22Rv1 (cell line): ENCODE results near the gene CMPK2.

Source experiments
- ZFX ChIP-seq: fragments of 450-650 bp; IDR thresholded peaks from 2 replicates; pipeline ENCODE4 v1.6.1; 2017; ENCODE audit warnings: antibody characterized with exemption, borderline replicate concordance
- TF ChIP-seq, protein P1 (sequence below): fragments of 450-650 bp; IDR thresholded peaks from 2 replicates; pipeline ENCODE4 v1.5.1; 2017; ENCODE audit warnings: mild to moderate bottlenecking

GRCh38 chr2:6864923-6865345 lies 773 bp downstream of the CMPK2 start:
- TF ChIP-seq, protein P1, sequence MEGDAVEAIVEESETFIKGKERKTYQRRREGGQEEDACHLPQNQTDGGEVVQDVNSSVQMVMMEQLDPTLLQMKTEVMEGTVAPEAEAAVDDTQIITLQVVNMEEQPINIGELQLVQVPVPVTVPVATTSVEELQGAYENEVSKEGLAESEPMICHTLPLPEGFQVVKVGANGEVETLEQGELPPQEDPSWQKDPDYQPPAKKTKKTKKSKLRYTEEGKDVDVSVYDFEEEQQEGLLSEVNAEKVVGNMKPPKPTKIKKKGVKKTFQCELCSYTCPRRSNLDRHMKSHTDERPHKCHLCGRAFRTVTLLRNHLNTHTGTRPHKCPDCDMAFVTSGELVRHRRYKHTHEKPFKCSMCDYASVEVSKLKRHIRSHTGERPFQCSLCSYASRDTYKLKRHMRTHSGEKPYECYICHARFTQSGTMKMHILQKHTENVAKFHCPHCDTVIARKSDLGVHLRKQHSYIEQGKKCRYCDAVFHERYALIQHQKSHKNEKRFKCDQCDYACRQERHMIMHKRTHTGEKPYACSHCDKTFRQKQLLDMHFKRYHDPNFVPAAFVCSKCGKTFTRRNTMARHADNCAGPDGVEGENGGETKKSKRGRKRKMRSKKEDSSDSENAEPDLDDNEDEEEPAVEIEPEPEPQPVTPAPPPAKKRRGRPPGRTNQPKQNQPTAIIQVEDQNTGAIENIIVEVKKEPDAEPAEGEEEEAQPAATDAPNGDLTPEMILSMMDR, result no peak
- no peak for TF ChIP-seq ZFX
